ENCODE results near the gene RASSF7. TPM values are rescaled to one million over a fixed set of nuclear protein-coding genes. Genes with fewer than 3 reads are reported as not detected.

RASSF7 gene
- total RNA-seq, 2 experiments from 2014 or later, result 15.1 to 18.0 TPM

DNA sequence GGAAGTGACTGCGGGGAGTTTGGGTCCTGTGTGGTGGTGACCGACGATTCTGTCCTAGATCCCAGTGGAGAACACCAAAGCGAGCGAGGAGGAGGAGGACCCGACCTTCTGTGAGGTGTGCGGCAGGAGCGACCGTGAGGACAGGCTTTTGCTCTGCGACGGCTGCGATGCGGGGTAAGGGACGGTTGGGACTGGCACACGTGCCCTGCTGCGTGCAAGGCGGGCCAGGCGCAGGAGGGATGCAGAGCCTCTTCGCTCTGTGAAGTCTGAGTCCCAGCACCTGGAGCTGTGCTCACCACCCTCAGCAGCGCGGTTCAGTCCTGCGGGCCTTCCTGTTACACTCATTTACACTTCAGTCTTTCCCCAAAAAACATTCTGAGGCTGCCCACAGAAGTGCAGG, 31.7 kb downstream of the RASSF7 start:
- Histone ChIP-seq H3K4me1 (ENCODE audit: insufficient read depth, low read length, poor library complexity, severe bottlenecking) (no peaks in the 10 kb centered on the region), H3K9me2 (ENCODE audit: insufficient read depth, low read length) (no peaks in the 10 kb centered on the region), H3K79me2 (ENCODE audit: insufficient read depth, low read depth, low read length) (no peaks in the 10 kb centered on the region), H3K9me3 (ENCODE audit: low read length) (no peaks in the 10 kb centered on the region), H2AFZ (ENCODE audit: low read length) (no peak overlapping the region), H3K4me2 (ENCODE audit: low read length) (no peak overlapping the region), H4K20me1 (ENCODE audit: insufficient read depth, low read length) (no peaks in the 10 kb centered on the region), H3K4me3 (ENCODE audit: low read depth, low read length, poor library complexity, severe bottlenecking) (no peak overlapping the region), H3K27ac (ENCODE audit: low read depth, low read length, poor library complexity, severe bottlenecking) (no peak overlapping the region), H3K36me3 (ENCODE audit: insufficient read depth, low read length) (peaks cover 94% of the 10 kb centered on the region)
- CTCF ChIA-PET (ENCODE audit: unreplicated experiment), result no interaction called here
- BruUV-seq (replicated peaks), result no TSS peak
- intact Hi-C loops (cut with micrococcal nuclease; ENCODE audit: unreplicated experiment), result no loop called here
- POLR2A ChIA-PET, result no interaction called here
- TF ChIP-seq EZH2phosphoT487 (IDR thresholded peaks at IDR 0.05; ENCODE audit: borderline replicate concordance, low read depth, low read length), result no peak
- TF ChIP-seq, protein P1, sequence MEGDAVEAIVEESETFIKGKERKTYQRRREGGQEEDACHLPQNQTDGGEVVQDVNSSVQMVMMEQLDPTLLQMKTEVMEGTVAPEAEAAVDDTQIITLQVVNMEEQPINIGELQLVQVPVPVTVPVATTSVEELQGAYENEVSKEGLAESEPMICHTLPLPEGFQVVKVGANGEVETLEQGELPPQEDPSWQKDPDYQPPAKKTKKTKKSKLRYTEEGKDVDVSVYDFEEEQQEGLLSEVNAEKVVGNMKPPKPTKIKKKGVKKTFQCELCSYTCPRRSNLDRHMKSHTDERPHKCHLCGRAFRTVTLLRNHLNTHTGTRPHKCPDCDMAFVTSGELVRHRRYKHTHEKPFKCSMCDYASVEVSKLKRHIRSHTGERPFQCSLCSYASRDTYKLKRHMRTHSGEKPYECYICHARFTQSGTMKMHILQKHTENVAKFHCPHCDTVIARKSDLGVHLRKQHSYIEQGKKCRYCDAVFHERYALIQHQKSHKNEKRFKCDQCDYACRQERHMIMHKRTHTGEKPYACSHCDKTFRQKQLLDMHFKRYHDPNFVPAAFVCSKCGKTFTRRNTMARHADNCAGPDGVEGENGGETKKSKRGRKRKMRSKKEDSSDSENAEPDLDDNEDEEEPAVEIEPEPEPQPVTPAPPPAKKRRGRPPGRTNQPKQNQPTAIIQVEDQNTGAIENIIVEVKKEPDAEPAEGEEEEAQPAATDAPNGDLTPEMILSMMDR (conservative IDR thresholded peaks at IDR 0.05; ENCODE audit: low read length), result no peak
- no peak for DNase-seq (ENCODE audit: low spot score)

DNA sequence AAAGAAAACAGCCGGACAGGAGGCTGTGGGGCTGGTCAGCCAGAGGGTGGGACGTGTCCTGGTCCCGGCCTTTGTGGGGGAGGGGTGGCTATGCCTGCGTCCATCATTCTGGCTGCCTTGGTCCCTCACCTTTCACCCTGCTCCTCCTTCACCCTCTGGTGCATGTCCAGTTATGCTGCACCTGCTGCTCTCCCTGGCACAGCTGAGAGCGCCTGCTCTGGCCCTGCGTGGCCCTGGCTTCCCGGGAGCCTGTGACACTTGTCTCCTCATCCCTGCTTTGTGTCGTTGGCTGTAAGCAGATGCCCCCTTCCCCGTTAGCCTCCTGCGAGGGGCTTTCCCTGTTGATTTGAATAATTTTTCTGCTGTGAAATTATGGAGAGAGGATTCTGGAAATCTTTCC, 32.1 kb downstream of the RASSF7 start:
- no peak for DNase-seq (ENCODE audit: low spot score)
- no peak for TF ChIP-seq EZH2phosphoT487 (IDR thresholded peaks at IDR 0.05; ENCODE audit: borderline replicate concordance, low read depth, low read length)
- TF ChIP-seq, protein P1 (conservative IDR thresholded peaks at IDR 0.05; ENCODE audit: low read length), result no peak
- ChIA-PET POLR2A (no interaction called here), CTCF (ENCODE audit: unreplicated experiment) (no interaction called here)
- peaks cover 93% of the 10 kb centered on the region for H3K36me3 ChIP-seq (ENCODE audit: insufficient read depth, low read length)
- H3K4me1 ChIP-seq (ENCODE audit: insufficient read depth, low read length, poor library complexity, severe bottlenecking), result no peaks in the 10 kb centered on the region
- no peaks in the 10 kb centered on the region for H3K9me2 ChIP-seq (ENCODE audit: insufficient read depth, low read length)
- H3K27ac ChIP-seq (ENCODE audit: low read depth, low read length, poor library complexity, severe bottlenecking), result no peak overlapping the region
- no peak overlapping the region for H2AFZ ChIP-seq (ENCODE audit: low read length)
- H3K4me3 ChIP-seq (ENCODE audit: low read depth, low read length, poor library complexity, severe bottlenecking), result no peak overlapping the region
- no peak overlapping the region for H3K4me2 ChIP-seq (ENCODE audit: low read length)
- no TSS peak for BruUV-seq (replicated peaks)
- H3K79me2 ChIP-seq (ENCODE audit: insufficient read depth, low read depth, low read length), result no peaks in the 10 kb centered on the region
- H3K9me3 ChIP-seq (ENCODE audit: low read length), result no peaks in the 10 kb centered on the region
- intact Hi-C loops (cut with micrococcal nuclease; ENCODE audit: unreplicated experiment), result no loop called here
- no peaks in the 10 kb centered on the region for H4K20me1 ChIP-seq (ENCODE audit: insufficient read depth, low read length)

DNA sequence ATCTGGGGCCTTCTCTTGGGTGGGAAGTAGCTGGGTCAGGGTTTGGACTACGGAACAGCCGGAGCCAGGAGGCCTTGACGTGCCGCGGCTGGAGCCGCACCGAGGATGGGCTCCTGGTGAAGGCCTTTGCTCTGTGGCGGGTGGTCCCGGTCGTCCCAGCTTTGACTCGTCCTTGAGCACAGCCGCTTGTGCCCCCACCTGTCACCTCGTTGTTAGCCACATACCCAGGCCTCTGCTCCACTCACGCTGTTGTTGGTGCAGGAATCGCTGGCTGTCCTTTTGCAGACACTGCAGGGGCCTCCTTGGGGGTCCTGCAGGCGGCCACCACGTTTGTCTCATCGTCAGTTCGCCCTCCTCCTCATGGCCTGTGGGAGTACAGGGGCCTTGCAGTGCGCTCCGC, 32.6 kb downstream of the RASSF7 start:
- H3K36me3 ChIP-seq (ENCODE audit: insufficient read depth, low read length), result peaks cover 93% of the 10 kb centered on the region
- no TSS peak for BruUV-seq (replicated peaks)
- no peak overlapping the region for H3K4me2 ChIP-seq (ENCODE audit: low read length)
- H3K9me2 ChIP-seq (ENCODE audit: insufficient read depth, low read length), result no peaks in the 10 kb centered on the region
- no peak for TF ChIP-seq EZH2phosphoT487 (IDR thresholded peaks at IDR 0.05; ENCODE audit: borderline replicate concordance, low read depth, low read length)
- TF ChIP-seq, protein P1 (conservative IDR thresholded peaks at IDR 0.05; ENCODE audit: low read length), result no peak
- no peak for DNase-seq (ENCODE audit: low spot score)
- H3K79me2 ChIP-seq (ENCODE audit: insufficient read depth, low read depth, low read length), result no peaks in the 10 kb centered on the region
- CTCF ChIA-PET (ENCODE audit: unreplicated experiment), result no interaction called here
- no peaks in the 10 kb centered on the region for H3K4me1 ChIP-seq (ENCODE audit: insufficient read depth, low read length, poor library complexity, severe bottlenecking)
- POLR2A ChIA-PET, result no interaction called here
- H3K9me3 ChIP-seq (ENCODE audit: low read length), result no peaks in the 10 kb centered on the region
- intact Hi-C loops (cut with micrococcal nuclease; ENCODE audit: unreplicated experiment), result no loop called here
- H3K4me3 ChIP-seq (ENCODE audit: low read depth, low read length, poor library complexity, severe bottlenecking), result no peak overlapping the region
- H2AFZ ChIP-seq (ENCODE audit: low read length), result no peak overlapping the region
- no peak overlapping the region for H3K27ac ChIP-seq (ENCODE audit: low read depth, low read length, poor library complexity, severe bottlenecking)
- H4K20me1 ChIP-seq (ENCODE audit: insufficient read depth, low read length), result no peaks in the 10 kb centered on the region

Measured in OCI-LY7 (cell line).